Activated CD4-positive, alpha-beta T cell treated with anti-CD3 and anti-CD28 coated beads for 48 hours (primary cell): ENCODE data around the gene RAB11FIP5.
A peak's percentile ranks its signal among the peaks of the same experiment; 100 is the strongest.
"Not testable (repeated sequence)": the region's sequence is repeated elsewhere in the genome, so short reads cannot be mapped to it uniquely, and the experiment has no call there.

Experiments
- DNase-seq: peaks from one replicate; pipeline ENCODE4 v3.0.0-alpha.2; 2020

Gene RAB11FIP5, protein sequence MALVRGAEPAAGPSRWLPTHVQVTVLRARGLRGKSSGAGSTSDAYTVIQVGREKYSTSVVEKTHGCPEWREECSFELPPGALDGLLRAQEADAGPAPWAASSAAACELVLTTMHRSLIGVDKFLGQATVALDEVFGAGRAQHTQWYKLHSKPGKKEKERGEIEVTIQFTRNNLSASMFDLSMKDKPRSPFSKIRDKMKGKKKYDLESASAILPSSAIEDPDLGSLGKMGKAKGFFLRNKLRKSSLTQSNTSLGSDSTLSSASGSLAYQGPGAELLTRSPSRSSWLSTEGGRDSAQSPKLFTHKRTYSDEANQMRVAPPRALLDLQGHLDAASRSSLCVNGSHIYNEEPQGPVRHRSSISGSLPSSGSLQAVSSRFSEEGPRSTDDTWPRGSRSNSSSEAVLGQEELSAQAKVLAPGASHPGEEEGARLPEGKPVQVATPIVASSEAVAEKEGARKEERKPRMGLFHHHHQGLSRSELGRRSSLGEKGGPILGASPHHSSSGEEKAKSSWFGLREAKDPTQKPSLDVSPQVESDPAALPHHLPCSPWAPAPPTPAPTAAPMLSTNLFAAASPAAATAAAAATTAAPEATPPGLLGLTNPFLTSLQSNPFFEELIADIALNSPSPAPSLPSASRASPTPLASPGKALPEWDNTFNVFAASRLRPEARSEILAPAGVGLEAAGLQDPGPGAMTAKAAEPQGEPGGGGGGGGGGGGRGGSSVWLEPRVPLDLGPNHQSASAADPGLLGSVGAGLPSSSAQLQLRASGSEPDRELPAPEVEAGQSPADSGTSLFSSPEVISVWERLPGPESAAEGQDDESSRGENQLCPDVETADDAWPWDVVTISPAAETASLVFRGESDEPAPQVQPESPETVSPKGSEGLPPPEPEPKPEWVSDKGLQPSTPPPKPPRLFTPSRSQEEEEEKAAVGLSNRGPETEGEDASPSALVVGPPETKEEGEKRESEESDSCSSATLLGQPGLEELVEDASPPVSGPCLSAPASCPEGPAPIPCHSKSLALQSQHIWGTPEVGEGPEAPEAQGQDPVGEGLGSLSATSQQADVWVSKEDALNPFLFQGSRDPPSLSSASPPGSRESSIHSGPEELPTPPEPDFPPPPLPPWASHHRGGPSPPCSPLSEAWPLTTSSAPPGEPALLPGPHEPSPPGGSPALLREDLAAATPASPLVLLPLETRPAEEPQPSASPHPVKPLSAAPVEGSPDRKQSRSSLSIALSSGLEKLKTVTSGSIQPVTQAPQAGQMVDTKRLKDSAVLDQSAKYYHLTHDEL (N-terminal part only)

GRCh38 chr2:73112913-73113854 is at the start of gene RAB11FIP5:
RAB11FIP5 (minus strand) TSS chr2:73112948; CDS start chr2:73112777, 171 bp downstream.
- peak; percentile 78 for DNase-seq

- peak; percentile 53 for DNase-seq
These were observed 43.9 kb upstream of the RAB11FIP5 start for GRCh38 chr2:73156539-73157124.

DNA sequence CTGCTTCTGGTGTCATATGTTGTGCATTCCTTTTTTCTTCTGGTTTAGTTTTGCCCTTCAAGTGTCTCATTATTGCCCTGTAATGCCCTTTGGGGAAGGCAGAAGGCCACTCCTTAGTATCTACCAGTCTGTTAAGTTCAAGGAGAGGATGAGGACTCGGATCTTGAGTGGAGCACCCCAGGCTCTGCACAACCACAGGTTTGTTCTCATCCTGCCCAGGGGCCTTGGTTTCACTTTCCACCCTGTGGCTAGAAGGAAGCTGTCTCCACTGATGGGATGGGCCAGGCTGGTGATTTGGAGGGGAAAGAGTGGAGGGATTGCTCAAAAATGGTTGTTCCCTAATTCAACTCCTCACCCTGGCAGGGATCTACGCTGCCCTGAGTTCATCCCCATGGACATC is 30.2 kb upstream of the RAB11FIP5 start:
- DNase-seq: no peak

DNA sequence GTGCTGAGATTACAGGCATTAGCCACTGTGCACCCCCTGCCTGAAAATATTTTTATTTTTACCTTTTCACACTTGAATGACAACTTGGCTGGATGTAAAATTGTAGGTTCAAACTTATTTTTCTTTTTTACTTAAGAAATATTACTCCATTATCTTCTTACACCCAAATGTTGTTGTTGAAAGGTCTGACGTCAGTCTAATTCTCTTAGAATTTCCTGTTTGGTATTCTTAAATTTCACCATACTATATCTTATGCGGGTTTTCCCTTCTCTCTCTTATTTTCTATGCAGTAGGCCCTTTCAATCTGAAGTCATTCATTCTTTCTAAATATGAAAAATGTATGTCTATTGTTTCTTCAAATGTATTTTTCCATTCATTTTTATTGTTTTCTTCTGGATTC is 29.1 kb upstream of the RAB11FIP5 start:
- DNase-seq: no peak

DNA sequence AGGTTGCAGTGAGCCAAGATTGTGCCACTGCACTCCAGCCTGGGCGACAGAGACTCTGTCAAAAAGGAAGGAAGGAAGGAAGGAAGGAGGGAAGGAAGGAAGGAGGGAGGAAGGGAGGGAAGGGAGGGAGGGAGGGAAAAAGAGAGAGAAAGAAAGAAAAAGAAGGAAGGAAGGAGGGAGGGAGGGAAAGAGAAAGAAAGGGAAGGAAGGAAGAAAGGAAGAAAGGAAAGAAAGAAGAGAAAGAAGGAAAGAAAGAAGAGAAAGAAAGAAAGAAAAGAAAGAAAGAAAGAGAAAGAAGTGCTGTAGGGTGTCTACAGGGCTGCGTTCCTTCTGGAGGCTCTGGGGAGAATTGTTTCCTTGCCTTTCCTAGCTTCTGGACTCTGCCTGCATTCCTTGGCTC is 22.5 kb upstream of the RAB11FIP5 start:
- no peak for DNase-seq

DNA sequence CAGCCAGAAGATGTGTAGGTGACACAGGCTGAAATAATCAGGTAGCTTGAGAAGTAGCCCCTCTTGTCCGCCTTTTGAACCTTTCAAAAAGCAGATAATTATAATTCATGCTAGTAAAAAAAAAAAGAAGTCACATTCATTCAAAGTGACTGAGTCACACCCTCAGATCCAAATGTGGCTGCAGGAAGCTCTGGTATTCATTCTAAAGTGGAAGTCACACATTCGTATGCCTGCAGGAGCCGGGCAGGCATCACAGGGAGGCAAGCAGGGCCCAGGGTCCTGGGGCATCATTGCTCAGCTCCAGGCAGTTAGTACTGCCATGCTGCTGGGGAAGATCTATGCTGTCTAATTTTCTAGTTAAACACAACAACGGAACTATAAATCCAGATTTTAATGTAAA is 21.7 kb upstream of the RAB11FIP5 start:
- DNase-seq: no peak

- no peak for DNase-seq
These were observed 20.9 kb upstream of the RAB11FIP5 start for GRCh38 chr2:73133566-73134197.

DNA sequence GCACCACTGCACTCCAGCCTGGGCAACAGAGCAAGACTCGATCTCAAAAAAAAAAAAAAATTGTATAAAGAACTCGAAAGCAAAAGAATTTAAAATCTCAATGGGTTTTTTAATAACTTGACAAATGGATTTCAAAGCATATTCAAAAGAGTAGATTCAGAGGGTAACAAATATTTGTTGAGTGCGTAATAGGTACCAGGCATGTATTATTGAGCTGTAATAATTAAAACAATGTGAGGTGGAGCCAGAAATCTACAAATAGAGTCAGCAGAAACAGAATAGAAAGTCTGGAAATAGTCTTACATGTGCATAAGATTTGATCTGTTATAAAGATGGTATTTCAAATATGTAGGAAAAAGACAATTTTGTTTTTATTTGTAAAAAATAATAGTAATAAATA is 19.1 kb upstream of the RAB11FIP5 start:
- DNase-seq: no peak

- no peak for DNase-seq
These were observed 18.0 kb upstream of the RAB11FIP5 start for GRCh38 chr2:73130790-73131189.

DNA sequence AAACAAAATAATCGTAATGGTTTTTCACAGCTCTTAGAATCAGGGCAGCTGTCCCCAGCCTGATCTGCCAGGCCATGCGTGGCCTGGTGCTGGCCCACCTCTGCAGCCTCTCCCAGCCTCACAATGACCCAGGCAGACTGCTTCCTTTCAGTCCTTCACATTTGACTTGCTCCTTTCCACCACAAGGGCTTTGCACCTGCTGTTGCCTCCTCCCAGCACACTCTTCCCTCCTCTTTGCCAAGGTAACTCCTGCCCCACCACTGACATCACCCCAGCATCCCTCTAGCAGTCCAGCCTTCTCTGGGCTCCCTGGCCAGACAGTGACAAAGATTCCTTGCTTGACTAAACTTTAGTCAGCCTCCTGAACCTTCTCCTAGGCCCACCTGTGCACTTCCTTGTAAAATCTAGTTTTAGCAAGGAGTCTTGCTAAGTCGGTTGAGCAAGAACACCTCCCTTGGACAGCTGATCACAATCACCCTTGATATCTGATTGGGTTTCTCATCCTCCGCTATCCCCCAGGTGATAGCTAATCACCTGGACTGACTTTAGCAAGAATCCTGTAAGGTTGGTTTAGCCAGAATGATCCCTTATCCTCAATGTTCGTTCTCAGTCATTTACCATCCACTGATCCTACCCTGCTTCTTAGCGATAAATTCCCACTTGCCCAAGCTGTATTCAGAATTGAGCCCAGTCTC is 16.2 kb upstream of the RAB11FIP5 start:
- DNase-seq: no peak

- no peak for DNase-seq
These were observed 9.8 kb upstream of the RAB11FIP5 start for GRCh38 chr2:73122536-73122935.

DNA sequence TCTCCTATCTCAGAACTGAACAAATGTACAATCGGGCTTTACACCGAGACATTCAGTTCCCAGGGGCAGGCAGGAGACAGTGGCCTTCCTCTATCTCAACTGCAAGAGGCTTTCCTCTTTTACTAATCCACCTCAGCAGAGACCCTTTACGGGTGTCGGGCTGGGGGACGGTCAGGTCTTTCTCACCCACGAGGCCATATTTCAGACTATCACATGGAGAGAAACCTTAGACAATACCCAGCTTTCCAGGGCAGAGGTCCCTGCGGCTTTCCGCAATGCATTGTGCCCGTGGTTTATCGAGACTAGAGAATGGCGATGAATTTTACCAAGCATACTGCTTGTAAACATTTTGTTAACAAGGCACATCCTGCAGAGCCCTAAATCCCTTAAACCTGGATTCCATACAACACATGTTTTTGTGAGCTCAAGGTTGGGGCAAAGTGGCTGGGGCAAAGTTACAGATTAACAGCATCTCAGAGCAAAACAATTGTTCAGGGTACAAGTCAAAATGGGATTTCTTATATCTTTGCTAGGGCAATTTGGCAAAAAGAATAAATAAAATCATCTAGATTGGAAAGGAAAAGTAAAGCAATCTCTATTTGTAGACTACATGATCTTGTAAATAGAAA is 7.0 kb upstream of the RAB11FIP5 start:
- DNase-seq: not testable (repeated sequence)

DNA sequence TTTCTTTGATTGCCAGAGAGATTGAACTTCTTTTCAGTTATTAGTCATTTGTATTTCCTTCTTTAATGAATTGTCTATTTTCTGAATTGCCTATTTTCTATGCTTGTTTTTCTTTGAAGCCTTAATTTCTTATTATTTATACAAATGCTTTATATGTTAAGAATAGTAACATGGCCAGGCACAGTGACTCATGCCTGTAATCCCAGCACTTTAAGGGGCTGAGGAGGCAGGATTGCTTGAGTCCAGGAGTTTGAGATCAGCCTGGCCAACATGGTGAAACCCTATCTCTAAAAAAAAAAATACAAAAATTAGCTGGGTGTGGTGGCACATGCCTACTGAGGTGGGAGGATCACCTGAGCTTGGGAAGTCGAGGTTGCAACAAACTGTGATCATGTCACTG is 4.7 kb upstream of the RAB11FIP5 start:
- no peak for DNase-seq

GRCh38 chr2:73116182-73116960 is 3.6 kb upstream of the RAB11FIP5 start:
- DNase-seq: no peak

DNA sequence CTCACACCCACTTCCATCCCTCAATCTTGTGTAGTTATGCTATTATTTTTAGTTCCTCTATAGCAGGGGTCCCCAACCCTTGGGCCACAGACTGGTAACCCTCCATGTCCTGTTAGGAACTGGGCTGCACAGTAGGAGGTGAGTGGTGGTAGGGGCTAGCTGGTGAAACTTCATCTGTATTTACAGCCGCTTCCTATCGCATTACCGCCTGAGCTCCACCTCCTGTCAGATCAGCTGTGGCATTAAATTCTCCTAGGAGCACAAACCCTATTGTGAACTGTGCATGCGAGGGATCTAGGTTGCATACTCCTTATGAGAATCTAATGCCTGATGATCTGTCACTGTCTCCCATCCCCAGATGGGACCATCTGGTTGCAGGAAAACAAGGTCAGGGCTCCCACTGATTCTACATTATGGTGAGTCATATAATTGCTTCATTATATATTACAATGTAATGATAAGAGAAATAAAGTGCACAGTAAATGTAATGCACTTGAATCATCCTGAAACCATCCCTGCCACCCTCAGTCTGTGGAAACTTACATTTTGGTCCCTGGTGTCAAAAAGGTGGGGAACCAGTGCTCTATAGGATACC is 1.6 kb upstream of the RAB11FIP5 start:
- no peak for DNase-seq

DNA sequence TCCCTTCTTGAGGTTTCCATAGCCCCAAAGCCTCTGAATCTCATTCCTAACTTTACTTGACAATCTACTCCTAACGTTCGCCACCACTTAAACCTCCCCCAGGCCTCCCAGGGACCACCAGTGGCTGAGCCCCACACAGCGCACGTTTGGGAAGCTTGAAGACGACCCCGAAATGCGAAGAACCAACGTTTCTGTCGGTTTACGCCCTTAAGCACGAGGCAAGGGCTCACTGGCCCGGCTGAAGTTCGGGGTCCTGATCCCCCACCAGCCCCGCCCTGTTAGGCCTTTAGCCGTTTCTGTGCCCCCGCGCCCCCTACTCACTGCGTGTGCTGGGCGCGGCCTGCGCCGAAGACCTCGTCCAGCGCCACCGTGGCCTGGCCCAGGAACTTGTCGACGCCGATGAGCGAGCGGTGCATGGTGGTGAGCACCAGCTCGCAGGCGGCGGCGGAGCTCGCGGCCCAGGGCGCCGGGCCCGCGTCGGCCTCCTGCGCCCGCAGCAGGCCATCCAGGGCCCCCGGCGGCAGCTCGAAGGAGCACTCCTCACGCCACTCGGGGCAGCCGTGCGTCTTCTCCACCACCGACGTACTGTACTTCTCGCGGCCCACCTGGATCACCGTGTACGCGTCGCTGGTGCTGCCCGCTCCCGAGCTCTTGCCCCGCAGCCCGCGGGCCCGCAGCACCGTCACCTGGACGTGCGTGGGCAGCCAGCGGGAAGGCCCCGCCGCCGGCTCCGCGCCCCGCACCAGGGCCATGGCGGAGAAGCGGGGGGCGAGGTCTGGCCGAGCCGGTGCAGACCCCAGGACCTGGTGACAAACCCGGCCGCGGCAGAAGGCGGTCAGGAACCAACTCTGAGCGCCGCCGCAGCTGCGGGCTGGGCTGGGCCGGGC is 479 bp downstream of the RAB11FIP5 start:
- DNase-seq: peak; percentile 39
